Heart left ventricle (tissue), 16 donors: ENCODE measurements around the gene EXD3. TPM values are rescaled to one million over a fixed set of nuclear protein-coding genes. Genes with fewer than 3 reads are reported as not detected.

Experiments used
- ATAC-seq, 4 donors: fragments of 200-7000 bp; cut with Tn5 transposase; one replicate each; pipeline ENCODE4 v1.9.1; 2020 to 2022; ENCODE audit warnings: moderate library complexity in 4 of 4, mild to moderate bottlenecking in 3 of 4, moderate number of reproducible peaks in 1 of 4
- DNase-seq, 5 donors: peaks; one replicate each; pipeline ENCODE4 v3.0.0-alpha.2; 2020
- H3K27ac ChIP-seq, 12 donors: fragments of 200-600 bp; sonication (generic) in 4 of 12; one replicate each; pipeline versions ENCODE4 v1.5.0 to v1.8.0; 2016 to 2022; ENCODE audit warnings: mild to moderate bottlenecking in 2 of 12
- H3K27me3 ChIP-seq, 9 donors: fragments of 200-600 bp; sonication (generic) in 2 of 9; one replicate each; pipeline versions ENCODE4 v1.5.1 to v1.8.0; 2016 to 2022; ENCODE audit warnings: mild to moderate bottlenecking in 3 of 9
- H3K36me3 ChIP-seq, 9 donors: fragments of 200-600 bp; sonication (generic) in 2 of 9; one replicate each; pipeline versions ENCODE4 v1.5.0 to v1.8.0; 2018 to 2022; ENCODE audit warnings: mild to moderate bottlenecking in 2 of 9
- H3K4me1 ChIP-seq, 12 donors: fragments of 200-600 bp; sonication (generic) in 4 of 12; one replicate each; pipeline versions ENCODE4 v1.5.0 to v1.8.0; 2016 to 2022; ENCODE audit warnings: mild to moderate bottlenecking in 3 of 12
- H3K4me3 ChIP-seq, 12 donors: fragments of 200-600 bp; sonication (generic) in 4 of 12; one replicate each; pipeline versions ENCODE4 v1.5.0 to v1.8.0; 2017 to 2022; ENCODE audit warnings: mild to moderate bottlenecking in 9 of 12, moderate library complexity in 4 of 12
- H3K9me3 ChIP-seq, 12 donors: fragments of 200-600 bp; sonication (generic) in 4 of 12; one replicate each; pipeline versions ENCODE4 v1.5.0 to v1.8.0; 2016 to 2022; ENCODE audit warnings: mild to moderate bottlenecking in 1 of 12
- POLR2A ChIP-seq, 2 donors: fragments of 450-650 bp; IDR thresholded peaks; one replicate each; pipeline ENCODE4 v1.6.1; 2017; ENCODE audit warnings: antibody characterized with exemption in 2 of 2, mild to moderate bottlenecking in 2 of 2, moderate library complexity in 2 of 2
- WGBS, 4 donors: extraction: QIAGEN DNeasy Blood & Tissue Kit in 2 of 4; methylation state at CpG; one replicate each; pipeline versions ENCODE4 v1.1.5 to v1.1.7; 2013 to 2018; 5-methylcytosine and 5-hydroxymethylcytosine counted together
- intact Hi-C, 10 donors: fragments of 100-400 bp; cut with DNase I; formaldehyde crosslinking; loops; one replicate each; pipeline versions ENCODE4 v1.11.1 to v1.14.2; 2022
- polyA plus RNA-seq, 2 donors: library from polyadenylated mRNA; stranded (reverse); fragments of 200-250 nt; gene quantifications; one replicate each; pipeline ENCODE4 v1.2.3, GENCODE V29; 2013
- total RNA-seq, 9 donors: library from RNA; depleted of rRNA in 2 of 9; stranded (reverse); fragments of >200 nt in 2 of 9; fragmentation: NEBNext Ultra II Directional in 3 of 9; extraction: Animal tissue kit (Norgen Biotek cat#: 25700) in 3 of 9; gene quantifications; one replicate each; pipeline versions ENCODE4 v1.1.0 to v1.2.4, GENCODE V29; 2016 to 2023
- TF ChIP-seq, protein P1 (sequence below), 12 donors: fragments of 200-600 bp; sonication (generic) in 4 of 12; IDR thresholded peaks; one replicate each; pipeline versions ENCODE4 v1.5.0 to v1.8.0; 2018 to 2022; ENCODE audit warnings: antibody characterized with exemption in 12 of 12, mild to moderate bottlenecking in 5 of 12
- donor health status: ischemic (EF 13 %, LVEDD 7.1; RV severe dilation, severe dysfunction).
- donor health status: healthy with polysubstance abuse.
- donor health status: DM: no; HTN: yes; CAD: no.
- donor health status: DM: no; HTN: no; CAD: no.
- donor health status: ischemic (EF 25% LVEDD 6.9; RV normal size, moderate dysfunction).
- donor health status: ischemic (EF 25% LVEDD 5.7; RV mildly dilated, moderate dysfunction).
- donor health status: healthy.
- donor health status: DM: yes; HTN: yes; CAD: no.
- donor health status: ischemic (EF 35%, LVEDD 5.7; RV mildly dilated, moderate dysfunction).
- donor health status: nonischemic (EF 11% LVEDD 7.7; RV severe dilation, severe dysfunction).
- donor health status: DM: yes; HTN: yes; CAD: no.
- donor health status: PGD.
- donor health status: ischemic (EF 29% LVEDD 5.4; RV normal size, mild dysfunction).
- donor health status: nonischemic (EF 23%, LVEDD 6.1; RV moderate dilation, normal function).

The EXD3 gene
- total and polyA plus RNA-seq, 11 donors = 4.1 to 15.2 (median 8.6) TPM

DNA sequence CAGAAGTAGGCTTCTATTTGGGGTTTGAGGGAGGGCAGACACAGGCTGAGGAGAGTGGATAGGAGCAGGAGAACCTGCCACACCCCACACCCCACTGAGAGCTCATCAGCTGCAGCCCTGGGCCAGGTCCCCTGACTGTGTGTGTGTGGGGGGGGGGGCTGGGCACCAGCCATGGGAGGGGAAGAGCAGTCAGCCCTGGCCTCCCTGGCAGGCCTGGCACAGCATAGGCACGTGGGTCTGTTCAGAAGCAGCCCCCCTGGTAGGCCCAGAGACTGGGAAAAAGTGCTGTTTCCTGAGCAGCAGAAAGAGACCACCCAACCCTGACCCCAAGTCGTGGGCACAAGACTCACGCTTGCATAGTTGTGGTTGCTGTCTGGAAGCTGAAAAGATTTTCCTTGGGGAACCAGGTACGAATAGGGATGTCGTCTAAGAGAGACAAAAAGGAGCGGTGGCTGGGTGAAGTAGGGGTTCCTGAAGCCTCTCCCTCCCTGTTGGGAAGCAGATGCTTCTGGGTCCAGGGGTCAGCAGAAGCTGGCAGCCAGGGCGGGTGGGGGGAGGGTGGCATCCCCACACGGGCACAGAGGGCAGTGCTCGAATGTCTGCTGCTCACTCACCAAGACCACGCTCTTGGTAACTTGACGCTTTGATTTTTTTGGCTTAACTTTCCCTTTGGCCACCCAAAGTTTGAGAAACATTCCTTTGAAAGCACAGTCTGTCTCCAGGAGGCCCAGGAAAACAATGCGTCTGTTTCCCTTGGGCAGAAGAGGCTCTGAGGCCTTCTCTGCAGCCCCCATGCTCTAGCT lies 33.3 kb upstream of the EXD3 start:
- whole genome bisulfite sequencing, 4 donors = 88 to 94% (median 92%) methylated on average over 11 to 12 of the region's 12 CpGs
- intact Hi-C loops = no loop called here
- Histone ChIP-seq H3K36me3 (peaks cover 0 to 16% (median 3%) of the 10 kb centered on the region in 9 donors), H3K27me3 (no peaks in the 10 kb centered on the region), H3K27ac (no peak overlapping the region), H3K4me3 (no peak overlapping the region), H3K9me3 (no peaks in the 10 kb centered on the region), H3K4me1 (peaks cover 3 to 49% (median 24%) of the 10 kb centered on the region in 12 donors)
- peak in 2 of 5 donors; percentile 4 to 61 for DNase-seq
- TF ChIP-seq POLR2A (IDR thresholded peaks at IDR 0.05) = no peak
- TF ChIP-seq, protein P1, sequence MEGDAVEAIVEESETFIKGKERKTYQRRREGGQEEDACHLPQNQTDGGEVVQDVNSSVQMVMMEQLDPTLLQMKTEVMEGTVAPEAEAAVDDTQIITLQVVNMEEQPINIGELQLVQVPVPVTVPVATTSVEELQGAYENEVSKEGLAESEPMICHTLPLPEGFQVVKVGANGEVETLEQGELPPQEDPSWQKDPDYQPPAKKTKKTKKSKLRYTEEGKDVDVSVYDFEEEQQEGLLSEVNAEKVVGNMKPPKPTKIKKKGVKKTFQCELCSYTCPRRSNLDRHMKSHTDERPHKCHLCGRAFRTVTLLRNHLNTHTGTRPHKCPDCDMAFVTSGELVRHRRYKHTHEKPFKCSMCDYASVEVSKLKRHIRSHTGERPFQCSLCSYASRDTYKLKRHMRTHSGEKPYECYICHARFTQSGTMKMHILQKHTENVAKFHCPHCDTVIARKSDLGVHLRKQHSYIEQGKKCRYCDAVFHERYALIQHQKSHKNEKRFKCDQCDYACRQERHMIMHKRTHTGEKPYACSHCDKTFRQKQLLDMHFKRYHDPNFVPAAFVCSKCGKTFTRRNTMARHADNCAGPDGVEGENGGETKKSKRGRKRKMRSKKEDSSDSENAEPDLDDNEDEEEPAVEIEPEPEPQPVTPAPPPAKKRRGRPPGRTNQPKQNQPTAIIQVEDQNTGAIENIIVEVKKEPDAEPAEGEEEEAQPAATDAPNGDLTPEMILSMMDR (IDR thresholded peaks at IDR 0.05) = no peak
- no peak for ATAC-seq

DNA sequence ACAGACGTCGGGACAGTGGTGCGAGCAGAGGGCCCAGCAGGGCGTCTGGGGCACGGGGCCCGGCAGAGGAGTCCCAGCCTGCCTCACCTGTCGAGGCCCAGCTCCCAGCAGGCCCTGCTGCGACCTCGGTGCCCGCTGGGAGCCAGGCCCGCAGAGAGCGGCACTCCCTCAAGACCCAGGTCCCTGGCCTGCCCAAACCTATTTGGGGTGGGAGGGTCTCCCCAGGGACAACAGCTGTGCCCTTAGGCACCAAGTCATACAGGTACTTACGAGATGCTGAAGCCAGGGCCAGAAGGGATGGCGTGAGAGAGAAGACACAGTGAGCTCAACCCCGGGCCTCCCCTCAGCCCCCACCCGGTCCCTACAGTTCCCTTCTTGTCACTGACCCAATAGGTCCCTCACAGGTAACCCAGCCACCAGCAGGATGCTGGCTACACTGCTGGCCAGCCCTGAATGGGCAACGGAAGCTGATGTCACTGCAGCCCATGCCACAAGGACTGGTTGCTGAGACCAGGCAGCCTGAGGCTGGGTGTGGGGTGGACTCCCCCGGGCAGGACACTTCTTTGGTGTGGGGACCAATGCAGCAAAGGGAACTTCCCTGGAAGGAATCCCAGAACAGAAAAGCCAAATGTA lies 32.5 kb upstream of the EXD3 start:
- whole genome bisulfite sequencing, 4 donors = 89 to 90% (median 89%) methylated on average over 7 to 18 of the region's 18 CpGs

DNA sequence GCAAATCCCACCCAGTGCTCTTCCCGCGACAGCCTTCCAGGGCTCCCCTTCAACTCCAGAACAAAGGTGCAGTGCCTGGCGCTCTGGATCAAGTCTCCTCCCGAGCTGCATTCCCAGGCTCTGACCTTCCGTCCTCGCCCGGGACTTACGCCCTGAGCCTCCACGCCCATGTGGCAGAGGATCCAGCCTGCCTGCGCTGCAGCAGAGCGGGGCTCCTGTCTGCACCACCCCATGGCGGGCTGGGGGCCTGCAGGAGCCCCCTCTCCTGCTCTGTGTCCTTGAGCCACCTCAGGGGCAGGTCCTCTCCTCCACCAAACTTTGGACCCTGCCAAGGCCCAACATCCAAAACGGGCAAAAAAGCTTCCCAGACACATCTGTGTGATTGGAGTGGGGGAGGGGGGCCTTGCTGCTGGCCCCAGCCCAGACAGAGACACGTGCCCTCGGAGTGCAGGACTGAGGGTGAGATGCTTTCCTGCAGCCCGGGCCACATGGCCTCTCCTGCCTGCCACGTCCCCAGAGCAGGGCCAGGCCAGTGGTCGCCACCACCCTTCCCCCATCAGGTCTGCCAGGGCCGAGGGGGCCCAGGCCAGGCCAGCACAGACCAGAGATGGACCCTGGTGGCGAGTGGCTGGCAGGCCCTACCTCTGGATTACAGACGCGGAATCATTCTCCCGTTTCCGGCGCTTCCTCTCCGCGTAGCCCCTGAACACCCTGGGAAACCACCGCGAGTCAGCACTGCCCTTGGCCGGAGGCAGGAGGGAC lies 31.8 kb upstream of the EXD3 start:
- Histone ChIP-seq H3K36me3 (peaks cover 0 to 20% (median 3%) of the 10 kb centered on the region in 9 donors), H3K4me1 (peaks cover 3 to 38% (median 23%) of the 10 kb centered on the region in 12 donors), H3K4me3 (peak overlapping the region in 10 of 12 donors; percentile 14 to 57 (median 50)), H3K9me3 (no peaks in the 10 kb centered on the region), H3K27ac (peak overlapping the region in 10 of 12 donors; percentile 21 to 70 (median 56)), H3K27me3 (no peaks in the 10 kb centered on the region)
- DNase-seq (peak in 4 of 5 donors; percentile 26 to 67 (median 50)), ATAC-seq (peak in 2 of 4 donors; percentile 4 to 37)
- TF ChIP-seq, protein P1 (IDR thresholded peaks at IDR 0.05) = no peak
- TF ChIP-seq POLR2A (IDR thresholded peaks at IDR 0.05) = no peak
- 59 to 71% (median 61%) methylated on average over 19 to 30 of the region's 30 CpGs for WGBS, 4 donors
- intact Hi-C loops = no loop called here

More for the DNA sequence above, 32.5 kb upstream of the EXD3 start:
- H3K27me3 ChIP-seq = no peaks in the 10 kb centered on the region
- DNase-seq = peak in 4 of 5 donors; percentile 16 to 53 (median 25)
- H3K9me3 ChIP-seq = no peaks in the 10 kb centered on the region
- peak overlapping the region in 1 of 12 donors; percentile 67 for H3K27ac ChIP-seq
- intact Hi-C loops = no loop called here
- no peak for TF ChIP-seq POLR2A (IDR thresholded peaks at IDR 0.05)
- TF ChIP-seq, protein P1 (IDR thresholded peaks at IDR 0.05) = no peak
- no peak for ATAC-seq
- H3K4me3 ChIP-seq = no peak overlapping the region
- H3K36me3 ChIP-seq = peaks cover 0 to 16% (median 3%) of the 10 kb centered on the region in 9 donors
- peaks cover 3 to 44% (median 24%) of the 10 kb centered on the region in 12 donors for H3K4me1 ChIP-seq
